Measurements from ENCODE around the gene TXNRD2.

The TXNRD2 gene

GRCh38 chr22:19971276-19972124, 29.9 kb upstream of the TXNRD2 start:
- no peak overlapping the region for H3K4me3 ChIP-seq (ENCODE audit: low read length)
- H3K4me1 ChIP-seq (ENCODE audit: low read length) = no peaks in the 10 kb centered on the region
- H3K27me3 ChIP-seq (replicated peaks; ENCODE audit: insufficient read depth, low read length) = no peaks in the 10 kb centered on the region
- no peaks in the 10 kb centered on the region for H3K9me2 ChIP-seq (replicated peaks; ENCODE audit: insufficient read depth, low read length)
- TF ChIP-seq EZH2phosphoT487 (IDR thresholded peaks at IDR 0.05; ENCODE audit: low read length) (no peak), CTCF (IDR thresholded peaks at IDR 0.05; ENCODE audit: low read length) (no peak), EZH2 (optimal IDR thresholded peaks at IDR 0.05; ENCODE audit: low read depth, low read length) (no peak)
- no peak for DNase-seq
- no peak overlapping the region for H3K4me2 ChIP-seq (ENCODE audit: low read depth, low read length)
- H3K9ac ChIP-seq (ENCODE audit: low read length) = no peak overlapping the region
- no peak overlapping the region for H2AFZ ChIP-seq (ENCODE audit: low read length)
- no peaks in the 10 kb centered on the region for H3F3A ChIP-seq (ENCODE audit: insufficient read depth, low read length)
- no peaks in the 10 kb centered on the region for H4K20me1 ChIP-seq (ENCODE audit: insufficient read depth, low read length)
- H3K79me2 ChIP-seq (ENCODE audit: low read length) = no peaks in the 10 kb centered on the region
- no peaks in the 10 kb centered on the region for H3K9me3 ChIP-seq (replicated peaks; ENCODE audit: insufficient read depth, low read length)
- H3K36me3 ChIP-seq (replicated peaks; ENCODE audit: insufficient read depth, low read length) = no peaks in the 10 kb centered on the region
- no peak overlapping the region for H3K27ac ChIP-seq (ENCODE audit: low read length)

GRCh38 chr22:19970479-19971275, 29.1 kb upstream of the TXNRD2 start:
- H3K27ac ChIP-seq (ENCODE audit: low read length) = no peak overlapping the region
- no peaks in the 10 kb centered on the region for H4K20me1 ChIP-seq (ENCODE audit: insufficient read depth, low read length)
- no peaks in the 10 kb centered on the region for H3K36me3 ChIP-seq (replicated peaks; ENCODE audit: insufficient read depth, low read length)

GRCh38 chr22:19970031-19970478, 28.4 kb upstream of the TXNRD2 start:
- H3K79me2 ChIP-seq (ENCODE audit: low read length) = no peaks in the 10 kb centered on the region
- no peak overlapping the region for H2AFZ ChIP-seq (ENCODE audit: low read length)
- no peaks in the 10 kb centered on the region for H3K9me3 ChIP-seq (replicated peaks; ENCODE audit: insufficient read depth, low read length)
- H3K9me2 ChIP-seq (replicated peaks; ENCODE audit: insufficient read depth, low read length) = no peaks in the 10 kb centered on the region
- H4K20me1 ChIP-seq (ENCODE audit: insufficient read depth, low read length) = no peaks in the 10 kb centered on the region
- H3K9ac ChIP-seq (ENCODE audit: low read length) = no peak overlapping the region
- H3K27me3 ChIP-seq (replicated peaks; ENCODE audit: insufficient read depth, low read length) = no peaks in the 10 kb centered on the region
- no peak for DNase-seq
- H3K36me3 ChIP-seq (replicated peaks; ENCODE audit: insufficient read depth, low read length) = no peaks in the 10 kb centered on the region
- H3K27ac ChIP-seq (ENCODE audit: low read length) = no peak overlapping the region
- no peak for TF ChIP-seq EZH2phosphoT487 (IDR thresholded peaks at IDR 0.05; ENCODE audit: low read length)
- no peak for TF ChIP-seq EZH2 (optimal IDR thresholded peaks at IDR 0.05; ENCODE audit: low read depth, low read length)
- no peak for TF ChIP-seq CTCF (IDR thresholded peaks at IDR 0.05; ENCODE audit: low read length)
- no peaks in the 10 kb centered on the region for H3F3A ChIP-seq (ENCODE audit: insufficient read depth, low read length)
- no peaks in the 10 kb centered on the region for H3K4me1 ChIP-seq (ENCODE audit: low read length)
- no peak overlapping the region for H3K4me3 ChIP-seq (ENCODE audit: low read length)
- H3K4me2 ChIP-seq (ENCODE audit: low read depth, low read length) = no peak overlapping the region

More at GRCh38 chr22:19970479-19971275, 29.1 kb upstream of the TXNRD2 start:
- no peaks in the 10 kb centered on the region for H3K79me2 ChIP-seq (ENCODE audit: low read length)
- no peak overlapping the region for H3K4me3 ChIP-seq (ENCODE audit: low read length)
- no peak overlapping the region for H3K4me2 ChIP-seq (ENCODE audit: low read depth, low read length)
- no peaks in the 10 kb centered on the region for H3K9me3 ChIP-seq (replicated peaks; ENCODE audit: insufficient read depth, low read length)
- no peaks in the 10 kb centered on the region for H3K9me2 ChIP-seq (replicated peaks; ENCODE audit: insufficient read depth, low read length)
- H2AFZ ChIP-seq (ENCODE audit: low read length) = no peak overlapping the region
- H3K9ac ChIP-seq (ENCODE audit: low read length) = no peak overlapping the region
- H3K4me1 ChIP-seq (ENCODE audit: low read length) = no peaks in the 10 kb centered on the region
- no peaks in the 10 kb centered on the region for H3F3A ChIP-seq (ENCODE audit: insufficient read depth, low read length)
- peak; percentile 54 for DNase-seq
- TF ChIP-seq EZH2phosphoT487 (IDR thresholded peaks at IDR 0.05; ENCODE audit: low read length) = no peak
- peak; percentile 83 for TF ChIP-seq CTCF (IDR thresholded peaks at IDR 0.05; ENCODE audit: low read length)
- TF ChIP-seq EZH2 (optimal IDR thresholded peaks at IDR 0.05; ENCODE audit: low read depth, low read length) = no peak
- no peaks in the 10 kb centered on the region for H3K27me3 ChIP-seq (replicated peaks; ENCODE audit: insufficient read depth, low read length)

Measured in MM.1S (cell line).